ENCODE results near the gene ZNF628.
"Not testable (repeated sequence)": the region's sequence is repeated elsewhere in the genome, so short reads cannot be mapped to it uniquely, and the experiment has no call there.

ZNF628 gene

GRCh38 chr19:55495646-55496349 is 19.4 kb downstream of the ZNF628 start:
- in situ Hi-C loops (cut with MboI; ENCODE audit: low sequenced_read_pairs), result no loop called here

- in situ Hi-C loops (cut with MboI; ENCODE audit: low sequenced_read_pairs), result not testable (repeated sequence)
These were observed 20.4 kb downstream of the ZNF628 start for GRCh38 chr19:55496820-55497219.

- in situ Hi-C loops (cut with MboI; ENCODE audit: low sequenced_read_pairs), result no loop called here
These were observed 21.3 kb downstream of the ZNF628 start for GRCh38 chr19:55497763-55498162.

GRCh38 chr19:55498246-55498840 is 21.9 kb downstream of the ZNF628 start:
- in situ Hi-C loops (cut with MboI; ENCODE audit: low sequenced_read_pairs), result no loop called here

- in situ Hi-C loops (cut with MboI; ENCODE audit: low sequenced_read_pairs), result no loop called here
These were observed 24.0 kb downstream of the ZNF628 start for GRCh38 chr19:55500368-55500952.

- in situ Hi-C loops (cut with MboI; ENCODE audit: low sequenced_read_pairs), result no loop called here
These were observed 26.0 kb downstream of the ZNF628 start for GRCh38 chr19:55502197-55502952.

GRCh38 chr19:55503157-55503501 is 26.7 kb downstream of the ZNF628 start:
- in situ Hi-C loops (cut with MboI; ENCODE audit: low sequenced_read_pairs), result no loop called here

GRCh38 chr19:55503502-55504251 is 27.3 kb downstream of the ZNF628 start:
- in situ Hi-C loops (cut with MboI; ENCODE audit: low sequenced_read_pairs), result no loop called here

GRCh38 chr19:55504252-55504603 is 27.8 kb downstream of the ZNF628 start:
- in situ Hi-C loops (cut with MboI; ENCODE audit: low sequenced_read_pairs), result no loop called here

- in situ Hi-C loops (cut with MboI; ENCODE audit: low sequenced_read_pairs), result no loop called here
These were observed 28.6 kb downstream of the ZNF628 start for GRCh38 chr19:55504981-55505380.

GRCh38 chr19:55508120-55508519 is 31.7 kb downstream of the ZNF628 start:
- in situ Hi-C loops (cut with MboI; ENCODE audit: low sequenced_read_pairs), result no loop called here

GRCh38 chr19:55516878-55517620 is 40.6 kb downstream of the ZNF628 start:
- in situ Hi-C loops (cut with MboI; ENCODE audit: low sequenced_read_pairs), result loop anchor here (10.0 kb wide), 1 partner anchor 108 kb away; the partner anchor contains the start of gene ZNF784

- in situ Hi-C loops (cut with MboI; ENCODE audit: low sequenced_read_pairs), result loop anchor here (10.0 kb wide), 1 partner anchor 105 kb away; the partner anchor contains the start of gene ZNF784
These were observed 43.3 kb downstream of the ZNF628 start for GRCh38 chr19:55519451-55520311.

GRCh38 chr19:55520691-55521292 is 44.4 kb downstream of the ZNF628 start:
- in situ Hi-C loops (cut with MboI; ENCODE audit: low sequenced_read_pairs), result no loop called here

GRCh38 chr19:55525289-55526101 is 49.1 kb downstream of the ZNF628 start:
- in situ Hi-C loops (cut with MboI; ENCODE audit: low sequenced_read_pairs), result no loop called here

GRCh38 chr19:55526216-55527196 is 50.1 kb downstream of the ZNF628 start:
- in situ Hi-C loops (cut with MboI; ENCODE audit: low sequenced_read_pairs), result no loop called here
